Bronchial epithelial cell (primary cell): ENCODE results near the gene GP2. TPM values are rescaled to one million over a fixed set of nuclear protein-coding genes. Genes with fewer than 3 reads are reported as not detected.

Source experiments
- DNase-seq: peaks from one replicate; pipeline ENCODE4 v3.0.0-alpha.2; 2010; ENCODE audit warnings: low read depth
- FAIRE-seq: peaks from 2 replicates; lab custom pipeline; 2011; peaks lifted over from hg19 to GRCh38; lab: Jason Lieb, UNC
- H3K27me3 ChIP-seq: 2 replicates; pipeline ENCODE4 v1.5.1; 2011; ENCODE audit warnings: low read length; ENCODE audit not compliant: control insufficient read depth, insufficient read depth
- H3K36me3 ChIP-seq: 2 replicates; pipeline ENCODE4 v1.5.1; 2011; ENCODE audit warnings: low read length; ENCODE audit not compliant: control insufficient read depth, insufficient read depth
- H3K4me3 ChIP-seq: 2 replicates; pipeline ENCODE4 v1.5.1; 2011; ENCODE audit warnings: mild to moderate bottlenecking, low read depth, low read length, control low read depth
- CTCF ChIP-seq: IDR thresholded peaks from 2 replicates; pipeline ENCODE4 v1.5.1; 2011; ENCODE audit warnings: mild to moderate bottlenecking, moderate library complexity, low read length, control low read depth, inconsistent platforms; ENCODE audit not compliant: insufficient read depth, severe bottlenecking
- total RNA-seq: library from RNA; depleted of rRNA; stranded (reverse); fragments of >200 nt; gene quantifications from 2 replicates; pipeline ENCODE4 v1.2.1, GENCODE V29; 2014

Gene GP2
- total RNA-seq, 1 donor from 2014 or later: not detected

- Histone ChIP-seq H3K27me3 (no peaks in the 10 kb centered on the region), H3K36me3 (no peaks in the 10 kb centered on the region), H3K4me3 (no peak overlapping the region)
- no peak for TF ChIP-seq CTCF
- FAIRE-seq (no peak), DNase-seq (no peak)
Measured at GRCh38 chr16:20332411-20332810, 5.1 kb upstream of the GP2 start.

DNA sequence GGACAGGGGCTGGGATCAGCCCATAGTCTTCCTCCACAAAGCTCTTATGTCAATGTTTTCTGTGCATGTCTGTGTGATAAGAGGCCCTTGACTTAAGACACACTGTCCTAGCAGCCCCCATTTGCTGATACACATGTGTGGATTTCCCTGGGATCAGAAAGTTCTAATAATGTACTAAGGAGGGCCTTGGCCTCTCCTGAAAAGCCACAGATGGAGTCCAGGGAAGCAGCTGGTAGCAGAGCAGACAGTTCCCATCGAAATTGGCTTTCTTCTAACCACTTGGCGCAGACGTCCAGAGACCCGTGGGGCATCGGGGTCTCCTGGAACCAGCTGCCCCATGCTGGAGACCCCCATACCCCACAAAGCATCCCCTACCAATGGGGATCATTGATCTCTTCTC, 4.3 kb upstream of the GP2 start:
- no peaks in the 10 kb centered on the region for H3K36me3 ChIP-seq
- DNase-seq (no peak), FAIRE-seq (no peak)
- no peak overlapping the region for H3K4me3 ChIP-seq
- no peaks in the 10 kb centered on the region for H3K27me3 ChIP-seq
- no peak for TF ChIP-seq CTCF

- DNase-seq (no peak), FAIRE-seq (no peak)
- TF ChIP-seq CTCF: no peak
- Histone ChIP-seq H3K27me3 (no peaks in the 10 kb centered on the region), H3K36me3 (no peaks in the 10 kb centered on the region), H3K4me3 (no peak overlapping the region)
Measured at GRCh38 chr16:20329392-20330138, 2.3 kb upstream of the GP2 start.

DNA sequence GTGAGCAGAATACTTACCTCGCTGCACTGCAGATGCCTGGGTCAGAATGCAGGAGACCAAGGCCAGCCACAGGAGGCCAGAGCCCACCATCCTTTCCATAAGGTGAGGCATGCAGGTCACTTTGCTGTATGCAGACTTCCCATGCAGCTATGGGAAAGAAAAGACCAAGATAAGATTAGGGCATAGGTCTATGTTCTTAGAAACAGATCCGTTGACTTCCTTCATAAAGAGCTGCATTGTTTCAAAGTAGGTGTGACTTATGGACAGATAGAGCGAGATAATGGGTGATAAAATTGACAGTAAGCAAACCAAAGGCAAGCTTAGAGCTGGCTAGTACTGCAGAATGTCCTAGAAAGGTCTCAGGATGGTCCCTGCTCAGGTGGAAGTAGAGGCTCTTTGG, 992 bp downstream of the GP2 start:
- no peak for FAIRE-seq
- H3K4me3 ChIP-seq: no peak overlapping the region
- no peak for TF ChIP-seq CTCF
- H3K27me3 ChIP-seq: no peaks in the 10 kb centered on the region
- no peak for DNase-seq
- no peaks in the 10 kb centered on the region for H3K36me3 ChIP-seq

- Histone ChIP-seq H3K4me3 (no peak overlapping the region), H3K36me3 (no peaks in the 10 kb centered on the region), H3K27me3 (no peaks in the 10 kb centered on the region)
- no peak for TF ChIP-seq CTCF
- FAIRE-seq (no peak), DNase-seq (no peak)
Measured at GRCh38 chr16:20325005-20325404, 2.3 kb downstream of the GP2 start.
